PC-3 (cell line): ENCODE data around the gene OR56B4. TPM values are rescaled to one million over a fixed set of nuclear protein-coding genes. Genes with fewer than 3 reads are reported as not detected.
"Not testable (repeated sequence)": the region's sequence is repeated elsewhere in the genome, so short reads cannot be mapped to it uniquely, and the experiment has no call there.

Experiments
- ATAC-seq: fragments of 200-7000 bp; cut with Tn5 transposase; 2 replicates; pipeline ENCODE4 v1.9.1; 2020; ENCODE audit warnings: mild to moderate bottlenecking, moderate library complexity
- Bru-seq: library from RNA; stranded (reverse); fragments of 400-500 nt; gene quantifications from one replicate; lab custom pipeline; 2021; lab: Mats Ljungman, UMichigan
- BruChase-seq, 2 experiments: library from RNA; stranded (reverse); fragments of 400-500 nt; gene quantifications; one replicate each; lab custom pipeline; 2021; lab: Mats Ljungman, UMichigan
- BruUV-seq: library from RNA; stranded (reverse); fragments of 400-500 nt; replicated peaks from 2 replicates; lab custom pipeline; 2021; lab: Mats Ljungman, UMichigan
- CTCF ChIA-PET: fragments of 300-600 bp; sonication (Branson Sonifier 250); formaldehyde crosslinking; loops from one replicate; lab custom pipeline; 2022; ENCODE audit warnings: antibody characterized with exemption; lab: Charles Lee
- POLR2A ChIA-PET: fragments of 300-600 bp; sonication (Branson Sonifier 250); formaldehyde crosslinking; loops from one replicate; lab custom pipeline; 2022; ENCODE audit warnings: antibody characterized with exemption; ENCODE audit not compliant: unreplicated experiment; lab: Charles Lee
- DNase-seq: peaks from one replicate; pipeline ENCODE4 v3.0.0-alpha.2; 2015
- H2AFZ ChIP-seq: fragments of 300-600 bp; sonication (generic); 2 replicates; pipeline ENCODE4 v1.6.0; 2016; ENCODE audit warnings: antibody characterized with exemption, low read length
- H3F3A ChIP-seq: fragments of 300-600 bp; sonication (generic); one replicate; pipeline ENCODE4 v1.6.0; 2017; ENCODE audit warnings: antibody characterized with exemption, low read length, control low read depth, mild to moderate bottlenecking; ENCODE audit not compliant: unreplicated experiment
- H3K27ac ChIP-seq: fragments of 300-600 bp; sonication (generic); 2 replicates; pipeline ENCODE4 v1.5.1; 2016; ENCODE audit warnings: mild to moderate bottlenecking, low read length
- H3K27me3 ChIP-seq: fragments of 300-600 bp; sonication (generic); 2 replicates; pipeline ENCODE4 v1.6.1; 2016; ENCODE audit warnings: low read length, mixed read lengths
- H3K36me3 ChIP-seq: fragments of 300-600 bp; sonication (generic); 2 replicates; pipeline ENCODE4 v1.6.1; 2016; ENCODE audit warnings: low read depth, mixed run types, low read length, mixed read lengths
- H3K4me1 ChIP-seq: fragments of 300-600 bp; sonication (generic); 2 replicates; pipeline ENCODE4 v1.5.1; 2016; ENCODE audit warnings: low read length; ENCODE audit not compliant: insufficient read depth
- H3K4me2 ChIP-seq: fragments of 300-600 bp; sonication (generic); 2 replicates; pipeline ENCODE4 v1.6.0; 2016; ENCODE audit warnings: low read length
- H3K4me3 ChIP-seq: fragments of 300-600 bp; sonication (generic); 2 replicates; pipeline ENCODE4 v1.5.1; 2016; ENCODE audit warnings: mild to moderate bottlenecking, low read length, mixed read lengths
- H3K79me2 ChIP-seq: fragments of 300-600 bp; sonication (generic); 2 replicates; pipeline ENCODE4 v1.6.1; 2017; ENCODE audit warnings: low read length, mixed read lengths
- H3K9ac ChIP-seq: fragments of 300-600 bp; sonication (generic); 2 replicates; pipeline ENCODE4 v1.6.0; 2016; ENCODE audit warnings: mild to moderate bottlenecking, low read length
- H3K9me2 ChIP-seq: fragments of 300-600 bp; sonication (generic); replicated peaks from 2 replicates; pipeline ENCODE4 v1.6.1; 2016; ENCODE audit warnings: mixed run types, low read length, mixed read lengths
- H3K9me3 ChIP-seq: fragments of 300-600 bp; sonication (generic); 2 replicates; pipeline ENCODE4 v1.6.1; 2016; ENCODE audit warnings: low read length, mixed read lengths
- H4K20me1 ChIP-seq: fragments of 300-600 bp; sonication (generic); 2 replicates; pipeline ENCODE4 v1.6.1; 2016; ENCODE audit warnings: low read length, mixed read lengths
- EZH2 ChIP-seq: fragments of 300-600 bp; sonication (generic); IDR thresholded peaks from one replicate; pipeline ENCODE4 v1.6.1; 2017; ENCODE audit warnings: antibody characterized with exemption, mild to moderate bottlenecking, low read length; ENCODE audit not compliant: unreplicated experiment
- EZH2phosphoT487 ChIP-seq: fragments of 300-600 bp; sonication (generic); IDR thresholded peaks from 2 replicates; pipeline ENCODE4 v1.6.1; 2018; ENCODE audit warnings: mild to moderate bottlenecking, antibody characterized with exemption, low read length, borderline replicate concordance
- intact Hi-C: fragments of 100-400 bp; cut with micrococcal nuclease; formaldehyde crosslinking; loops from 2 replicates; pipeline ENCODE4 v1.9.0; 2023
- long read RNA-seq: library from polyadenylated mRNA; unstranded; transcript quantifications from one replicate; pipeline ENCODE4 v2.0.0, GENCODE V29; 2021; ENCODE audit not compliant: unreplicated experiment
- total RNA-seq: library from RNA; depleted of rRNA; stranded (reverse); fragments of >200 nt; gene quantifications from 2 replicates; pipeline ENCODE4 v1.2.3, GENCODE V29; 2014; rRNA removed
- TF ChIP-seq, protein P1 (sequence below): fragments of 300-600 bp; sonication (generic); conservative IDR thresholded peaks from 2 replicates; pipeline ENCODE4 v1.5.1; 2017; ENCODE audit warnings: antibody characterized with exemption, low read depth, mild to moderate bottlenecking, low read length

OR56B4 gene
- total RNA-seq, result not detected in 2 replicates
- Bru-seq, nascent RNA, result not detected
- not detected for BruChase-seq, experiment 1, labeled RNA remaining after a 6-hour chase
- BruChase-seq, experiment 2, labeled RNA remaining after a 2-hour chase, result not detected
- long read RNA-seq, result 0 reads

DNA sequence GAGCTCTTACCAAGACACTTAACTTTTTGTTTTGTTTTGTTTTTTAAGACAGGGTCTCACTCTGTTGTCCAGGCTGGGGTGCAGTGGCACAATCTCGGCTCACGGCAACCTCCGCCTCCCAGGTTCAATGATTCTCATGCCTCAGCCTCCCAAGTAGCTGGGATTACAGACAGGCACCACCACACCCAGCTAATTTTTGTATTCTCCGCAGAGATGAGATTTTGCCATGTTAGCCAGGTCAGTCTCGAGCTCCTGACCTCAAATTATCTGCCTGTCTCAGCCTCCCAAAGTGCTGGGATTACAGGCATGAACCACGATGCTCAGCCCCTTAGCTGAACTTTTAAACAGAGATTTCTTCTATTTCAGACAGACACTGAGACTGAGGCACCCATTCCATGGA is at the start of gene OR56B4:
OR56B4 (plus strand) TSS at position 301 of the 400 bp plus-strand sequence; CDS start at position 396, 95 bp downstream.
- H3K79me2 ChIP-seq, H3K27ac ChIP-seq, H2AFZ ChIP-seq, H3K27me3 ChIP-seq, CTCF ChIA-PET, H4K20me1 ChIP-seq, H3K4me3 ChIP-seq, intact Hi-C loops, H3K9me3 ChIP-seq, BruUV-seq, H3K9me2 ChIP-seq, H3K36me3 ChIP-seq, H3F3A ChIP-seq, ATAC-seq, H3K4me1 ChIP-seq, H3K4me2 ChIP-seq, H3K9ac ChIP-seq, DNase-seq, POLR2A ChIA-PET: not testable (repeated sequence)

DNA sequence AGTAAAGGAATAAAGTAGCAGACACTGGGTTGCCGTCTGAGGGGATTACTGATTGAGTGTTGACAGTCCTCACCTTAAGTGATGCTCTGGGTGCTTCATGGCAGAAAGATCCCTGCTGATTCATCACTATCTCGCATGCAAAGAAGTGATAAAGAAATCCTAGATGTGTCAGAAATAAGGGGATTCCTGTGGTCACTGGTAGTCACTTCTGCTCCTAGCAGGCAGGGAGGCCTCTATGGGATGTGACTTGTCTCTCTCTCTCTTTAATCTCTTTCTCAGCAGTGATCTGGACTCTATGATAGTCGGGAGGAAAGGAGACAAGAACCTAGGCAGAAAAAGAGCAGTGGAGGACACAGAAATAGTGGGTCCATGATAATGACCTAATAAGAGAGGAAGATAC is 46.0 kb upstream of the OR56B4 start:
- peaks cover 9% of the 10 kb centered on the region; the same call in 1 of the 2 replicates for H3K27me3 ChIP-seq

GRCh38 chr11:6062691-6063358 is 44.7 kb upstream of the OR56B4 start:
- no TSS peak for BruUV-seq
- no peak for ATAC-seq
- intact Hi-C loops, result no loop called here

More for the DNA sequence above, 46.0 kb upstream of the OR56B4 start:
- no peaks in the 10 kb centered on the region for H3K79me2 ChIP-seq
- H2AFZ ChIP-seq, result no peak overlapping the region
- H4K20me1 ChIP-seq, result no peaks in the 10 kb centered on the region
- ChIA-PET POLR2A (no interaction called here), CTCF (no interaction called here)
- no peak for TF ChIP-seq EZH2phosphoT487
- no peak for TF ChIP-seq EZH2
- TF ChIP-seq, protein P1, sequence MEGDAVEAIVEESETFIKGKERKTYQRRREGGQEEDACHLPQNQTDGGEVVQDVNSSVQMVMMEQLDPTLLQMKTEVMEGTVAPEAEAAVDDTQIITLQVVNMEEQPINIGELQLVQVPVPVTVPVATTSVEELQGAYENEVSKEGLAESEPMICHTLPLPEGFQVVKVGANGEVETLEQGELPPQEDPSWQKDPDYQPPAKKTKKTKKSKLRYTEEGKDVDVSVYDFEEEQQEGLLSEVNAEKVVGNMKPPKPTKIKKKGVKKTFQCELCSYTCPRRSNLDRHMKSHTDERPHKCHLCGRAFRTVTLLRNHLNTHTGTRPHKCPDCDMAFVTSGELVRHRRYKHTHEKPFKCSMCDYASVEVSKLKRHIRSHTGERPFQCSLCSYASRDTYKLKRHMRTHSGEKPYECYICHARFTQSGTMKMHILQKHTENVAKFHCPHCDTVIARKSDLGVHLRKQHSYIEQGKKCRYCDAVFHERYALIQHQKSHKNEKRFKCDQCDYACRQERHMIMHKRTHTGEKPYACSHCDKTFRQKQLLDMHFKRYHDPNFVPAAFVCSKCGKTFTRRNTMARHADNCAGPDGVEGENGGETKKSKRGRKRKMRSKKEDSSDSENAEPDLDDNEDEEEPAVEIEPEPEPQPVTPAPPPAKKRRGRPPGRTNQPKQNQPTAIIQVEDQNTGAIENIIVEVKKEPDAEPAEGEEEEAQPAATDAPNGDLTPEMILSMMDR, result no peak
- no peaks in the 10 kb centered on the region for H3F3A ChIP-seq
- ATAC-seq (no peak), DNase-seq (no peak)
- BruUV-seq, result no TSS peak
- H3K4me3 ChIP-seq, result no peak overlapping the region
- H3K4me1 ChIP-seq, result no peaks in the 10 kb centered on the region
- H3K9me2 ChIP-seq, result no peaks in the 10 kb centered on the region
- no peaks in the 10 kb centered on the region for H3K9me3 ChIP-seq
- H3K36me3 ChIP-seq, result no peaks in the 10 kb centered on the region
- H3K27ac ChIP-seq, result no peak overlapping the region
- intact Hi-C loops, result no loop called here
- no peak overlapping the region for H3K4me2 ChIP-seq
- H3K9ac ChIP-seq, result no peak overlapping the region

More at GRCh38 chr11:6062691-6063358, 44.7 kb upstream of the OR56B4 start:
- H3K4me1 ChIP-seq, result no peaks in the 10 kb centered on the region
- no peaks in the 10 kb centered on the region for H3K9me3 ChIP-seq
- ChIA-PET POLR2A (no interaction called here), CTCF (no interaction called here)
- H3F3A ChIP-seq, result no peaks in the 10 kb centered on the region
- H3K9me2 ChIP-seq, result no peaks in the 10 kb centered on the region
- no peak overlapping the region for H2AFZ ChIP-seq
- no peaks in the 10 kb centered on the region for H4K20me1 ChIP-seq
- H3K27ac ChIP-seq, result no peak overlapping the region
- no peak for DNase-seq
- no peaks in the 10 kb centered on the region for H3K79me2 ChIP-seq
- H3K4me2 ChIP-seq, result no peak overlapping the region
- H3K36me3 ChIP-seq, result no peaks in the 10 kb centered on the region
- H3K9ac ChIP-seq, result no peak overlapping the region
- H3K4me3 ChIP-seq, result no peak overlapping the region
- peaks cover 9% of the 10 kb centered on the region; the same call in 1 of the 2 replicates for H3K27me3 ChIP-seq
- TF ChIP-seq EZH2phosphoT487, result no peak
- no peak for TF ChIP-seq EZH2
- TF ChIP-seq, protein P1, result no peak
